HG03139 (cell line): ENCODE results near the gene SLC12A8.

Experiments
- ATAC-seq: cut with Tn5 transposase; IDR thresholded peaks from one replicate; pipeline ENCODE4 v1.9.1; 2021; ENCODE audit not compliant: unreplicated experiment

The SLC12A8 gene

DNA sequence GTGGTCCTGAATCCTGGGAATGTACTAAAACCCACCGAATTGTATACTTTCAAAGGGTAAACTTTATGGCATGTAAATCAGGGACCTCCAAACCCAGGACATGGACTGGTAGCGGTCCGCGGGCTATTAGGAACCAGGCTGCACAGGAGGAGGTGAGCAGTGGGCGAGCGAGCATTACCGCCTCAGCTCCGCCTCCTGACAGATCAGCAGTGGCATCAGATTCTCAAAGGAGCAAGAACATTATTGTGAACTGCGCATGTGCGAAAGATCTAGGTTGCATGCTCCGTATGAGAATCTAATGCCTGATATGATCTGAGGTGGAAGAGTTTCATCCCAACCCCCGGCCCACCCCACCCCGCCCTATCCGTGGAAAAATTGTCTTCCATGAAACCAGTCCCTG, 178.9 kb downstream of the SLC12A8 start:
- ATAC-seq = no peak

DNA sequence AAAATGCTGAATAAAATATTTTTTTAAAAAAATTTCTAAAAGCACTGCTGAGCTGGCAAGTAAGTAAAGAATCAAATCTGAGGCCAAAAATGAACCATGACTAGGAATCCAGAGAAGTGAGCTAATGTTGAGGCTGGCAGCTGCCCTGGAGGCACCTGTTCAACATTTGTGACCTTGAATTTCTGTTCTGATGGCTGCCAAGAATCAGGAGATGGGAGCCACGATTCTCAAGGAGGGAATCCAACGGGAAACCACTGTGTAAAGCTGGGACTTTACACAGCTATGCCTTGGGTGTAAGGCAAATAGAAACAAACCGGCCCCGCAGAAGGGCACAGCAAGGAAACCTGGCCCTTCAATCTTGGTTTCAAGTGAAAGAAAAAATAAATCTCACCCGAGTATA, 179.4 kb downstream of the SLC12A8 start:
- no peak for ATAC-seq

- ATAC-seq = no peak
These were observed 179.9 kb downstream of the SLC12A8 start for GRCh38 chr3:125032683-125033082.
